ENCODE measurements around the gene ZNF438.
"Not testable (repeated sequence)": the region's sequence is repeated elsewhere in the genome, so short reads cannot be mapped to it uniquely, and the experiment has no call there.

The ZNF438 gene

GRCh38 chr10:30984563-30985328, 46.9 kb downstream of the ZNF438 start:
- in situ Hi-C loops (cut with MboI; ENCODE audit: low sequenced_read_pairs, unreplicated experiment): no loop called here
- TF ChIP-seq, protein P1, sequence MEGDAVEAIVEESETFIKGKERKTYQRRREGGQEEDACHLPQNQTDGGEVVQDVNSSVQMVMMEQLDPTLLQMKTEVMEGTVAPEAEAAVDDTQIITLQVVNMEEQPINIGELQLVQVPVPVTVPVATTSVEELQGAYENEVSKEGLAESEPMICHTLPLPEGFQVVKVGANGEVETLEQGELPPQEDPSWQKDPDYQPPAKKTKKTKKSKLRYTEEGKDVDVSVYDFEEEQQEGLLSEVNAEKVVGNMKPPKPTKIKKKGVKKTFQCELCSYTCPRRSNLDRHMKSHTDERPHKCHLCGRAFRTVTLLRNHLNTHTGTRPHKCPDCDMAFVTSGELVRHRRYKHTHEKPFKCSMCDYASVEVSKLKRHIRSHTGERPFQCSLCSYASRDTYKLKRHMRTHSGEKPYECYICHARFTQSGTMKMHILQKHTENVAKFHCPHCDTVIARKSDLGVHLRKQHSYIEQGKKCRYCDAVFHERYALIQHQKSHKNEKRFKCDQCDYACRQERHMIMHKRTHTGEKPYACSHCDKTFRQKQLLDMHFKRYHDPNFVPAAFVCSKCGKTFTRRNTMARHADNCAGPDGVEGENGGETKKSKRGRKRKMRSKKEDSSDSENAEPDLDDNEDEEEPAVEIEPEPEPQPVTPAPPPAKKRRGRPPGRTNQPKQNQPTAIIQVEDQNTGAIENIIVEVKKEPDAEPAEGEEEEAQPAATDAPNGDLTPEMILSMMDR (IDR thresholded peaks at IDR 0.05; ENCODE audit: borderline replicate concordance, control extremely low read depth, extremely low read depth, insufficient read depth, missing control alignments): no peak
- no peak for DNase-seq (ENCODE audit: low spot score)

DNA sequence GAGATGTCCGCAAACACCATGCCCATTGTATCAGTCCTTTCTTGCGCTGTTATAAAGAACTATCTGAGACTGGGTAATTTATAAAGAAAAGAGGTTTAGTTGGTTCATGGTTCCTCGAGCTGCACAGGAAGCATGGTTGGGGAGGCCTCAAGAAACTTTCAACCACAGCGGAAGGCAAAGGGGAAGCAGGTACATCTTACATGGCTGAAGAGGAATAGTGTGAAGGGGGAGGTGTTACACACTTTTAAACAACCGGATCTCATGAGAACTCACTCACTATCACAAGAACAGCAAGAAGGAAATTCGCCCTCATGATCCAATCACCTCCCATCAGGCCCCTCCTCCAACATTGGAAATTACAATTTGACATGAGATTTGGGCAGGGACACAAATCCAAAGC, 48.5 kb downstream of the ZNF438 start:
- DNase-seq (ENCODE audit: low spot score); in situ Hi-C loops (cut with MboI; ENCODE audit: low sequenced_read_pairs, unreplicated experiment): not testable (repeated sequence)

DNA sequence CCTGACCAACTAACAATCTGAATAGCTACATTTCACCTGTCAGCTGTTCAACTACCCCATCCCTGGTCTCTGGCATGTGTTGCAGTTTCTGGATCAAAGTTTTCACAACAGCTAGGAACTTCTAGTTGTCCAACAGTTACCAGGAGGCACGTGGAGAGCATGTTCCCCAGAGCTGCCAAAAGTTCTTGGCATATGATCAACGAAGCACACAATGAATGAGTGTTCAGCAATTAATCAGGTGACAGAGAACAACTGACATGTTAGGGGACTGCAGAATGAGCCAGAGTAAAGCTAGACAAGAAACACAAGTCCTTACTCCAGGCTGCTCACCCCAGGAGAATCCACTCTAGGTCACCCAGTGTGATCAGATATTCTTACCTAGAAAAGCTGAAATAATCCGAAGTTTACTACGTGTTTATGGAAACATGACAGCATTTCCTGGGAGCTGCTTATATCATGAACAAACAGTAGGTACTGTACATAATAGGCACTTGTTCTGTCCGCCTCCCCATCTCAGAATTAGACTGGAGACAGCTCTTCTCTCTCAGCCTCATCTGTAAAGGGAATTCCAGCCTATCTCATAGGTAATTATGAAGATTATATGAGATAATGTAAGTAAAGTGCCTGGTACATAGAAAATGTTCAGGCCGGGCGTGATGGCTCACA, 50.6 kb downstream of the ZNF438 start:
- DNase-seq (ENCODE audit: low spot score): no peak
- TF ChIP-seq, protein P1 (IDR thresholded peaks at IDR 0.05; ENCODE audit: borderline replicate concordance, control extremely low read depth, extremely low read depth, insufficient read depth, missing control alignments): no peak
- in situ Hi-C loops (cut with MboI; ENCODE audit: low sequenced_read_pairs, unreplicated experiment): no loop called here

DNA sequence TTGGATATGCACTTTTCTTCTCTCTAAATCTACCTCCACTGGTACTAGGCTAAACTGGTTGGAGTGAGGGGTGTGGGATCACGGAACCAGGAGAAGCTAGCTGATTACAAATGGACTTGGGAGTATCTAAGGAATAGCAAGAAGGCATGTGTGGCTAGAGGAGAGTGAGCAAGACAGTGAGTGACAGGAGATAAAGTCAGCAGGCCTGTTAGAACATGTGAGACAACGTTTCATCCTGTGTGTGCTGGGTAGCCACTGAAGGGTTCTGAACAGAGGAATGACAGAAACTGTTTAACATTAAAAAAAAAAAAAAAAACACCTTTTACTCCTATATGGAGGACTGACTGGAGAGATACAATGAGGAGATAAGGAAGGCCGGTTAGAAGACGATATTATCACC, 51.7 kb downstream of the ZNF438 start:
- TF ChIP-seq, protein P1 (IDR thresholded peaks at IDR 0.05; ENCODE audit: borderline replicate concordance, control extremely low read depth, extremely low read depth, insufficient read depth, missing control alignments): no peak
- in situ Hi-C loops (cut with MboI; ENCODE audit: low sequenced_read_pairs, unreplicated experiment): no loop called here
- no peak for DNase-seq (ENCODE audit: low spot score)

DNA sequence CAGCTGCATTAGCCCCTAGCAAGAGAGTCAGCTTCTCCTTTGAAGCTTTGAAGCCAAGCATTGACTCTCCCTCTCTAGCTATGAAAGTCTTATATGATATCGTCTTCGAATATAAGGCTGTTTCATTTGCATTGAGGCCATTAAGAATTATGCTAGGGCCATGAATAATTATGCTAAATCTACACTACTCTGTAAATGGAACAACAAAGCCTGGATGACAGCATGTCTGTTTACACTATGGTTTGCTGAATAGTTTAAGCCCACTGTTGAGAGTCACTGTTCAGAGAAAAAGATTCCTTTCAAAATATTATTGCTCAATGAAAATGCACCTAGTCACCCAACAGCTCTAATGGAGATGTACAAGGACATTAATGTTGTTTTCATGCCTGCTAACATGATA, 52.8 kb downstream of the ZNF438 start:
- TF ChIP-seq, protein P1 (IDR thresholded peaks at IDR 0.05; ENCODE audit: borderline replicate concordance, control extremely low read depth, extremely low read depth, insufficient read depth, missing control alignments): no peak
- no peak for DNase-seq (ENCODE audit: low spot score)
- in situ Hi-C loops (cut with MboI; ENCODE audit: low sequenced_read_pairs, unreplicated experiment): no loop called here

DNA sequence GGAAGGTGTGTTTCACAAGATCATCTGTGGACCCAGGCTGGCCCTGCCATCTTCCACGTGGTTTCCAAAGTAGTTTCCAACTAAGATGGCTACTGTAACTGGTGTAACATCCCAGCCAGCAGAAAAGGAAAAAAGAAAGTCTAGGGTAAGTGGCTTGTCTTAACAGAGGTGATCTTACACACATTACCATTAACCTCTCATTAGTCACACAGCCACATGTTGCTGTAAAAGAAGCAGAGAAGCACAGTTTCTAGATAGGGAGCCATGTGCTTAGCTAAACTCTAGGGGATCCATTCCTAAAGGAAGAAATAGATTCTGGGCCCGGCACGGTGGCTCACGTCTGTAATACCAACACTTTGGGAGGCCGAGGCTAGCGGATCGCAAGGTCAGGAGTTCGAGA, 54.3 kb downstream of the ZNF438 start:
- in situ Hi-C loops (cut with MboI; ENCODE audit: low sequenced_read_pairs, unreplicated experiment): no loop called here
- DNase-seq (ENCODE audit: low spot score): no peak
- TF ChIP-seq, protein P1 (IDR thresholded peaks at IDR 0.05; ENCODE audit: borderline replicate concordance, control extremely low read depth, extremely low read depth, insufficient read depth, missing control alignments): no peak

DNA sequence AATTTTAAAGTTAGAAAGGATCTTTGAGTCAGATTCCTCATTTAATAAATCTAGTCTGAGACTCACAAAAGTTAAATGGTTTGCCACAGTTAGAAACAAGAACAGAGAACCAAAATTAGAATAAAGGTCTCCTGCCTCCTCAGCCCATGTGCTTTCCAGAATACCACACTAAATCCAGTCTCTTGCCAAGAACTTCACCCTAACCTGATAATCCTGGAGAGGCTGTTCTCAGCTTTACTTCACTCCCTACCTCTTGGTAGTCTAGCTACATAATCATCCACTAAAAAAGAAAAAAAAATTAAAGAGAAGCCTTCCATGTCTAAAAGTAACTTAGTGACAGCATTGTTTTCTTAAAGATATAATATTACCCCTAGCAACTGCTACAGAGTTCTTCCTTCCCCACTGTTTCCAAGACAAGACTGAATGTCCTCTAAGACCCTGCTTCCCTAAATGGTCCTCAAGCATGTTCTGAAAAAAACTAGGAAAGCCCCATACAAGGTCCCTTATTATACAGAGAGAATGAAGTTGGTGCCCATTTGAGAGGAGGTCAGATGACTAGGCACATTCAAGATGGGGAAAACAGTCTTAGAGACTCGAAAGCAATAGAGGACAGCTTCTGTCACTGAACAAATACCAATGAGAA, 56.8 kb downstream of the ZNF438 start:
- no peak for DNase-seq (ENCODE audit: low spot score)
- in situ Hi-C loops (cut with MboI; ENCODE audit: low sequenced_read_pairs, unreplicated experiment): no loop called here

More for the DNA sequence above, 56.8 kb downstream of the ZNF438 start:
- TF ChIP-seq, protein P1 (IDR thresholded peaks at IDR 0.05; ENCODE audit: borderline replicate concordance, control extremely low read depth, extremely low read depth, insufficient read depth, missing control alignments): no peak
